NCI-H128 (cell line): ENCODE results near the gene ZNF430.
"Not testable (repeated sequence)": the region's sequence is repeated elsewhere in the genome, so short reads cannot be mapped to it uniquely, and the experiment has no call there.

ENCODE experiments used
- DNase-seq: peaks from one replicate; lab custom pipeline; 2025; ENCODE audit not compliant: unreplicated experiment; lab: John Stamatoyannopoulos, UW

The ZNF430 gene

GRCh38 chr19:21020298-21021227 lies at the start of gene ZNF430:
ZNF430 (plus strand) TSS chr19:21020657; CDS start chr19:21020801, 144 bp downstream.
- peak; percentile 94 for DNase-seq

GRCh38 chr19:20992788-20993187 lies 27.7 kb upstream of the ZNF430 start:
- not testable (repeated sequence) for DNase-seq

GRCh38 chr19:20999731-21000352 lies 20.6 kb upstream of the ZNF430 start:
- DNase-seq: peak; percentile 44

GRCh38 chr19:21021238-21021637 lies 781 bp downstream of the ZNF430 start:
- not testable (repeated sequence) for DNase-seq

- DNase-seq: no peak
These were observed 2.5 kb downstream of the ZNF430 start for GRCh38 chr19:21022996-21023395.

GRCh38 chr19:21023901-21024300 lies 3.4 kb downstream of the ZNF430 start:
- DNase-seq: no peak

GRCh38 chr19:21028969-21029268 lies 8.5 kb downstream of the ZNF430 start:
- DNase-seq: no peak

GRCh38 chr19:21045028-21045427 lies 24.6 kb downstream of the ZNF430 start:
- no peak for DNase-seq

GRCh38 chr19:21046489-21046888 lies 26.0 kb downstream of the ZNF430 start:
- no peak for DNase-seq

- no peak for DNase-seq
These were observed 27.3 kb downstream of the ZNF430 start for GRCh38 chr19:21047716-21048115.

- DNase-seq: no peak
These were observed 32.4 kb downstream of the ZNF430 start for GRCh38 chr19:21052902-21053301.

- no peak for DNase-seq
These were observed 44.9 kb downstream of the ZNF430 start for GRCh38 chr19:21065336-21065735.

- peak; percentile 91 for DNase-seq
These were observed 61.8 kb downstream of the ZNF430 start, which contains the start of gene ZNF714 for GRCh38 chr19:21082011-21082975. ZNF714 (plus strand) TSS chr19:21082203; CDS start chr19:21098269, 16,066 bp downstream.

- no peak for DNase-seq
These were observed 63.9 kb downstream of the ZNF430 start for GRCh38 chr19:21084343-21084742.

GRCh38 chr19:21087871-21088270 lies 67.4 kb downstream of the ZNF430 start:
- DNase-seq: no peak

- DNase-seq: no peak
These were observed 71.7 kb downstream of the ZNF430 start for GRCh38 chr19:21092109-21092508.

- DNase-seq: no peak
These were observed 74.0 kb downstream of the ZNF430 start for GRCh38 chr19:21094347-21095025.

GRCh38 chr19:21098291-21098690 lies 77.8 kb downstream of the ZNF430 start:
- no peak for DNase-seq

GRCh38 chr19:21101521-21102242 lies 81.2 kb downstream of the ZNF430 start:
- DNase-seq: no peak

- no peak for DNase-seq
These were observed 88.7 kb downstream of the ZNF430 start for GRCh38 chr19:21109116-21109515.
